Ovary (tissue), 3 donors: ENCODE results near the gene PPM1J.

Experiments used
- CTCF ChIP-seq, 3 donors: fragments of 450-650 bp in 2 of 3; fragments of 200-600 bp in 1 of 3; IDR thresholded peaks; one replicate each; pipeline versions ENCODE4 v1.5.1 to v1.8.0; 2016 to 2022; ENCODE audit warnings: antibody characterized with exemption in 3 of 3, mild to moderate bottlenecking in 1 of 3
- EP300 ChIP-seq: sonication (generic); formaldehyde crosslinking; IDR thresholded peaks from one replicate; pipeline ENCODE4 v1.6.1; 2017; ENCODE audit warnings: antibody characterized with exemption
- POLR2A ChIP-seq: fragments of 450-650 bp; IDR thresholded peaks from one replicate; pipeline ENCODE4 v1.6.1; 2017; ENCODE audit warnings: antibody characterized with exemption, mild to moderate bottlenecking, moderate library complexity
- donor health status: DM: no; HTN: no; CAD: no.

GRCh38 chr1:112762541-112763500 lies 47.7 kb upstream of the PPM1J start:
- TF ChIP-seq CTCF (IDR thresholded peaks at IDR 0.05), result no peak
- TF ChIP-seq POLR2A, result no peak
- TF ChIP-seq EP300, result no peak
